Measurements from ENCODE around the gene ZC3H18. TPM values are rescaled to one million over a fixed set of nuclear protein-coding genes. Genes with fewer than 3 reads are reported as not detected.

ZC3H18 gene
- total RNA-seq, 1 experiment from 2014 or later: 11.8 TPM

DNA sequence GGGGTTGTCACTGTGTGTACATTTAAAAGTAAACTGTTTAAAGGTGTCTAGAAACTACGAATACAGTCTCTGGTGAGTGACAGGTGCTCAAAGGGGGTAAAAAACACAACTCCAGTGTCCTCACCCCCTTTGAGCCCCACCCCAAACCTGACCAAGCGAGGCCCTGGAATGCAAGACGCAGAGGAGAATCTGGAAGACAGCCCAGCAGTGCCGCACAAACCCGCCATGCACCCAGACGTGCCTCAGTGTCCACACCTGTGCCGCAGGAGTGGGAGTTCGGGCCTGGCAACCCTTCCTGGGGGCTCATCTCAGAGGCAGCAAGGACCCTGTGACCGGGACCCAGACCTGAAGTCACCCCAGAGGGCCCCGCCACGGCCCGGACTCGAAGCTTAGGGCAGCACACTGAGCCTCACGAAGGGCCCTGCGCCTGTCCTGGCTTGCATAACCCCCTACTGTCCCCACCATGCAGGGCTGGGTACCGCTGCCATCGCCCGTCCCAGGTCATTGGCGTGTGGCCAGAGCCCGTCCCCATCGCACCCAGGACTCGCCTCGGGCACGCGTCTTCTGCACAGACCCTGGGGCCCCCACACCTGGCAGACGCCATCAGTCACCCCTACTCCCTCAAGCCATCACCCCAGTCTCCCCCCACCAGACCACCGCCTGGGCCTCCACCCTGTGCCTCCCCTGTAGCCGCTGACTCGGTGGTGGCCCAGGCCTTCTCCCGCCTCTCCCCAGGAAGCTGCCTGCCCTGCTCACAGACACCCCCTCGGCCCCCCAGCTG lies 33.0 kb upstream of the ZC3H18 start:
- no peak for TF ChIP-seq EZH2 (IDR thresholded peaks at IDR 0.05; ENCODE audit: low read length, unreplicated experiment)
- no peak for TF ChIP-seq EZH2phosphoT487 (IDR thresholded peaks at IDR 0.05; ENCODE audit: borderline replicate concordance, low read length)
- TF ChIP-seq, protein P1, sequence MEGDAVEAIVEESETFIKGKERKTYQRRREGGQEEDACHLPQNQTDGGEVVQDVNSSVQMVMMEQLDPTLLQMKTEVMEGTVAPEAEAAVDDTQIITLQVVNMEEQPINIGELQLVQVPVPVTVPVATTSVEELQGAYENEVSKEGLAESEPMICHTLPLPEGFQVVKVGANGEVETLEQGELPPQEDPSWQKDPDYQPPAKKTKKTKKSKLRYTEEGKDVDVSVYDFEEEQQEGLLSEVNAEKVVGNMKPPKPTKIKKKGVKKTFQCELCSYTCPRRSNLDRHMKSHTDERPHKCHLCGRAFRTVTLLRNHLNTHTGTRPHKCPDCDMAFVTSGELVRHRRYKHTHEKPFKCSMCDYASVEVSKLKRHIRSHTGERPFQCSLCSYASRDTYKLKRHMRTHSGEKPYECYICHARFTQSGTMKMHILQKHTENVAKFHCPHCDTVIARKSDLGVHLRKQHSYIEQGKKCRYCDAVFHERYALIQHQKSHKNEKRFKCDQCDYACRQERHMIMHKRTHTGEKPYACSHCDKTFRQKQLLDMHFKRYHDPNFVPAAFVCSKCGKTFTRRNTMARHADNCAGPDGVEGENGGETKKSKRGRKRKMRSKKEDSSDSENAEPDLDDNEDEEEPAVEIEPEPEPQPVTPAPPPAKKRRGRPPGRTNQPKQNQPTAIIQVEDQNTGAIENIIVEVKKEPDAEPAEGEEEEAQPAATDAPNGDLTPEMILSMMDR (conservative IDR thresholded peaks at IDR 0.05; ENCODE audit: low read depth, low read length): no peak
- H3K9me2 ChIP-seq (replicated peaks; ENCODE audit: low read length): no peaks in the 10 kb centered on the region
- BruUV-seq (replicated peaks): no TSS peak
- no peak overlapping the region for H3K9ac ChIP-seq (ENCODE audit: low read length)
- H3K27me3 ChIP-seq (ENCODE audit: low read length): peaks cover 10% of the 10 kb centered on the region
- H3K4me2 ChIP-seq (ENCODE audit: low read length): no peak overlapping the region
- peaks cover 13% of the 10 kb centered on the region for H3K79me2 ChIP-seq (ENCODE audit: low read length)
- DNase-seq: no peak
- H3K36me3 ChIP-seq (ENCODE audit: low read depth, low read length): no peaks in the 10 kb centered on the region
- no peak overlapping the region for H3K27ac ChIP-seq (ENCODE audit: low read length)
- H3K4me1 ChIP-seq (ENCODE audit: insufficient read depth, low read length): 0 out of 2 replicates have a peak, but pooled peaks cover 6% of the 10 kb centered on the region
- ChIA-PET CTCF (no interaction called here), POLR2A (ENCODE audit: unreplicated experiment) (no interaction called here)
- H3K9me3 ChIP-seq (ENCODE audit: low read length): no peaks in the 10 kb centered on the region
- no peak for ATAC-seq
- no peak overlapping the region for H3K4me3 ChIP-seq (ENCODE audit: low read length)
- intact Hi-C loops (cut with micrococcal nuclease): no loop called here
- no peak overlapping the region for H2AFZ ChIP-seq (ENCODE audit: low read length)
- H4K20me1 ChIP-seq (ENCODE audit: low read length): no peaks in the 10 kb centered on the region
- H3F3A ChIP-seq (ENCODE audit: low read length, unreplicated experiment): no peaks in the 10 kb centered on the region

DNA sequence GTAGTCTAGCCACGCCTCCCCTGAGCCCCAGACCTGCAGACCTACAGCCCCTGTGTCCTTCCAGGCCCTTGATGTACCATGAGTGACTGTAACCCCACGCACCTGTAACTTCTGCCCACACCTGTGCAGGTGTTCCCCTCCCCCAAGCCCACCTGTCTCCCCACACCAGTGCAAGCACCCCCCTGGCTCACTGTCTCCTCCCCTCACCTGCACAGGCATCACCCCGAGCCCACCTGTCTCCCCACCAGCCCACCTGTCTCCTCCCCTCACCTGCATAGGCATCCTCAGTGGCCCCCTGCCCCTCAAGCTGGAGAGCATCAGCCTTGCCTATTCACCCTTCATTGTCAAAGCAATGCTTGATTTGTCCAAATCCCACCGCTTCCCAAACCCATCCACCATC lies 32.3 kb upstream of the ZC3H18 start:
- POLR2A ChIA-PET (ENCODE audit: unreplicated experiment): no interaction called here
- no peak for DNase-seq

More for the DNA sequence above, 32.3 kb upstream of the ZC3H18 start:
- intact Hi-C loops (cut with micrococcal nuclease): no loop called here
- H2AFZ ChIP-seq (ENCODE audit: low read length): no peak overlapping the region
- CTCF ChIA-PET: no interaction called here
- H3K4me1 ChIP-seq (ENCODE audit: insufficient read depth, low read length): 0 out of 2 replicates have a peak, but pooled peaks cover 6% of the 10 kb centered on the region
- no peaks in the 10 kb centered on the region for H4K20me1 ChIP-seq (ENCODE audit: low read length)
- ATAC-seq: no peak
- H3K27me3 ChIP-seq (ENCODE audit: low read length): peaks cover 10% of the 10 kb centered on the region
- peaks cover 9% of the 10 kb centered on the region; the same call in 1 of the 2 replicates for H3K79me2 ChIP-seq (ENCODE audit: low read length)
- no peak overlapping the region for H3K4me2 ChIP-seq (ENCODE audit: low read length)
- H3K36me3 ChIP-seq (ENCODE audit: low read depth, low read length): no peaks in the 10 kb centered on the region
- TF ChIP-seq EZH2 (IDR thresholded peaks at IDR 0.05; ENCODE audit: low read length, unreplicated experiment) (no peak), EZH2phosphoT487 (IDR thresholded peaks at IDR 0.05; ENCODE audit: borderline replicate concordance, low read length) (no peak)
- TF ChIP-seq, protein P1 (conservative IDR thresholded peaks at IDR 0.05; ENCODE audit: low read depth, low read length): no peak
- no TSS peak for BruUV-seq (replicated peaks)
- H3K27ac ChIP-seq (ENCODE audit: low read length): no peak overlapping the region
- H3K9me2 ChIP-seq (replicated peaks; ENCODE audit: low read length): no peaks in the 10 kb centered on the region
- no peak overlapping the region for H3K4me3 ChIP-seq (ENCODE audit: low read length)
- H3K9ac ChIP-seq (ENCODE audit: low read length): no peak overlapping the region
- H3K9me3 ChIP-seq (ENCODE audit: low read length): no peaks in the 10 kb centered on the region
- H3F3A ChIP-seq (ENCODE audit: low read length, unreplicated experiment): no peaks in the 10 kb centered on the region
